Smooth muscle cell (in vitro differentiated cells): ENCODE measurements around the gene GNL1. TPM values are rescaled to one million over a fixed set of nuclear protein-coding genes. Genes with fewer than 3 reads are reported as not detected.
"Not testable (repeated sequence)": the region's sequence is repeated elsewhere in the genome, so short reads cannot be mapped to it uniquely, and the experiment has no call there.

Source experiments
- DNase-seq: peaks from one replicate; lab custom pipeline; 2025; ENCODE audit not compliant: unreplicated experiment; lab: John Stamatoyannopoulos, UW
- H2AFZ ChIP-seq: fragments of 200-600 bp; sonication (generic); 2 replicates; pipeline ENCODE4 v1.6.0; 2016; ENCODE audit warnings: antibody characterized with exemption, low read depth, mild to moderate bottlenecking
- H3F3A ChIP-seq: fragments of 200-600 bp; sonication (generic); 2 replicates; pipeline ENCODE4 v1.6.0; 2017; ENCODE audit warnings: antibody characterized with exemption, low read depth
- H3K27ac ChIP-seq: fragments of 200-600 bp; sonication (generic); 2 replicates; pipeline ENCODE4 v1.5.1; 2016; ENCODE audit warnings: low read depth, mild to moderate bottlenecking
- H3K27me3 ChIP-seq: fragments of 200-600 bp; sonication (generic); 2 replicates; pipeline ENCODE4 v1.6.1; 2016; ENCODE audit warnings: low read depth, mild to moderate bottlenecking
- H3K36me3 ChIP-seq: fragments of 200-600 bp; sonication (generic); 2 replicates; pipeline ENCODE4 v1.5.1; 2016; ENCODE audit warnings: low read depth
- H3K4me1 ChIP-seq: fragments of 200-600 bp; sonication (generic); 2 replicates; pipeline ENCODE4 v1.5.1; 2016; ENCODE audit warnings: low read depth
- H3K4me2 ChIP-seq: fragments of 200-600 bp; sonication (generic); 2 replicates; pipeline ENCODE4 v1.6.0; 2016; ENCODE audit warnings: mild to moderate bottlenecking
- H3K4me3 ChIP-seq: fragments of 200-600 bp; sonication (generic); 2 replicates; pipeline ENCODE4 v1.5.1; 2016; ENCODE audit warnings: mild to moderate bottlenecking
- H3K79me2 ChIP-seq: fragments of 200-600 bp; sonication (generic); 2 replicates; pipeline ENCODE4 v1.6.0; 2016; ENCODE audit warnings: low read depth, mild to moderate bottlenecking
- H3K9ac ChIP-seq: fragments of 200-600 bp; sonication (generic); 2 replicates; pipeline ENCODE4 v1.6.0; 2016; ENCODE audit warnings: low read depth
- H3K9me3 ChIP-seq: fragments of 200-600 bp; sonication (generic); replicated peaks from 2 replicates; pipeline ENCODE4 v1.5.1; 2016; ENCODE audit warnings: low read depth
- H4K20me1 ChIP-seq: fragments of 200-600 bp; sonication (generic); 2 replicates; pipeline ENCODE4 v1.6.0; 2016; ENCODE audit warnings: low read depth
- CTCF ChIP-seq: fragments of 200-600 bp; sonication (generic); IDR thresholded peaks from 2 replicates; pipeline ENCODE4 v1.5.1; 2017; ENCODE audit warnings: borderline replicate concordance, mild to moderate bottlenecking, antibody characterized with exemption; ENCODE audit not compliant: insufficient read depth, poor library complexity, severe bottlenecking
- WGBS: methylation state at CpG from one replicate; pipeline ENCODE4 v1.1.7; 2016; ENCODE audit warnings: low lambda C conversion rate; 5-methylcytosine and 5-hydroxymethylcytosine counted together
- polyA plus RNA-seq: library from polyadenylated mRNA; unstranded; fragments of >200 nt; fragmentation: Nextera tagmentation; extraction: Ambion mirVana; gene quantifications from 2 replicates; pipeline ENCODE4 v1.2.1, GENCODE V29; 2016
- total RNA-seq: library from RNA; depleted of rRNA; stranded (reverse); fragments of >200 nt; gene quantifications from 2 replicates; pipeline ENCODE4 v1.2.3, GENCODE V29; 2014

Gene GNL1
- total and polyA plus RNA-seq, 2 experiments from 2014 or later, result 16.5 to 104 TPM

GRCh38 chr6:30508890-30509736 lies 47.2 kb downstream of the GNL1 start:
- WGBS, result 50% methylated on average over 5 of the region's 5 CpGs
- Histone ChIP-seq H3K27me3 (no peaks in the 10 kb centered on the region), H3K36me3 (no peaks in the 10 kb centered on the region), H3K4me2 (no peak overlapping the region), H3K4me3 (no peak overlapping the region), H3K79me2 (no peaks in the 10 kb centered on the region), H3K4me1 (no peaks in the 10 kb centered on the region), H3K9me3 (no peaks in the 10 kb centered on the region), H3K27ac (no peak overlapping the region), H3K9ac (no peak overlapping the region), H4K20me1 (no peaks in the 10 kb centered on the region), H3F3A (no peaks in the 10 kb centered on the region), H2AFZ (no peak overlapping the region)
- no peak for TF ChIP-seq CTCF
- no peak for DNase-seq

GRCh38 chr6:30507849-30508827 lies 48.2 kb downstream of the GNL1 start:
- no peaks in the 10 kb centered on the region for H3K9me3 ChIP-seq
- no peak overlapping the region for H3K4me3 ChIP-seq
- H3K4me2 ChIP-seq, result no peak overlapping the region
- 86% methylated on average over 5 of the region's 5 CpGs for WGBS
- no peaks in the 10 kb centered on the region for H3K4me1 ChIP-seq
- DNase-seq, result no peak
- H3K27ac ChIP-seq, result no peak overlapping the region
- H3K9ac ChIP-seq, result no peak overlapping the region
- H3K79me2 ChIP-seq, result no peaks in the 10 kb centered on the region
- H2AFZ ChIP-seq, result no peak overlapping the region
- no peaks in the 10 kb centered on the region for H4K20me1 ChIP-seq
- TF ChIP-seq CTCF, result no peak
- H3F3A ChIP-seq, result no peaks in the 10 kb centered on the region
- no peaks in the 10 kb centered on the region for H3K27me3 ChIP-seq
- H3K36me3 ChIP-seq, result no peaks in the 10 kb centered on the region

- Histone ChIP-seq H3K4me1 (no peaks in the 10 kb centered on the region), H3K36me3 (no peaks in the 10 kb centered on the region), H3K9me3 (no peaks in the 10 kb centered on the region), H3K4me3 (no peak overlapping the region), H3F3A (no peaks in the 10 kb centered on the region), H3K79me2 (no peaks in the 10 kb centered on the region), H2AFZ (peak overlapping the region; percentile 28), H4K20me1 (no peaks in the 10 kb centered on the region), H3K9ac (no peak overlapping the region), H3K27me3 (no peaks in the 10 kb centered on the region), H3K27ac (no peak overlapping the region), H3K4me2 (peak overlapping the region; percentile 50)
- no peak for DNase-seq
- TF ChIP-seq CTCF, result no peak
- WGBS, result 58% methylated on average over 10 of the region's 10 CpGs
Observed at GRCh38 chr6:30500421-30501355, 55.6 kb downstream of the GNL1 start.

- H3K27ac ChIP-seq, DNase-seq, H3K4me1 ChIP-seq, H3K9ac ChIP-seq, H2AFZ ChIP-seq, H3K4me3 ChIP-seq, H3F3A ChIP-seq, H3K4me2 ChIP-seq, H3K36me3 ChIP-seq, H3K9me3 ChIP-seq, H3K27me3 ChIP-seq, H4K20me1 ChIP-seq, H3K79me2 ChIP-seq: not testable (repeated sequence)
- 96% methylated on average over 28 of the region's 37 CpGs for WGBS
Observed at GRCh38 chr6:30498705-30499104, 57.6 kb downstream of the GNL1 start.
